Karpas-422 (cell line): ENCODE results near the gene MKLN1. TPM values are rescaled to one million over a fixed set of nuclear protein-coding genes. Genes with fewer than 3 reads are reported as not detected.
"Not testable (repeated sequence)": the region's sequence is repeated elsewhere in the genome, so short reads cannot be mapped to it uniquely, and the experiment has no call there.

Experiments used
- DNase-seq: peaks from one replicate; pipeline ENCODE4 v3.0.0-alpha.2; 2015
- H2AFZ ChIP-seq: fragments of 200-600 bp; sonication (generic); 2 replicates; pipeline ENCODE4 v1.6.1; 2014; ENCODE audit warnings: antibody characterized with exemption, low read length, mixed read lengths
- H3K27ac ChIP-seq: fragments of 200-600 bp; sonication (generic); 2 replicates; pipeline ENCODE4 v1.5.1; 2014; ENCODE audit warnings: mild to moderate bottlenecking, low read length, moderate library complexity
- H3K27me3 ChIP-seq: fragments of 200-600 bp; sonication (generic); 2 replicates; pipeline ENCODE4 v1.6.1; 2014; ENCODE audit warnings: low read length, mixed read lengths
- H3K36me3 ChIP-seq: fragments of 200-600 bp; sonication (generic); 2 replicates; pipeline ENCODE4 v1.6.1; 2014; ENCODE audit warnings: low read length, mixed read lengths; ENCODE audit not compliant: insufficient read depth
- H3K4me1 ChIP-seq: fragments of 200-600 bp; sonication (generic); 2 replicates; pipeline ENCODE4 v1.6.1; 2014; ENCODE audit warnings: mild to moderate bottlenecking, low read length, mixed read lengths
- H3K4me2 ChIP-seq: fragments of 200-600 bp; sonication (generic); 2 replicates; pipeline ENCODE4 v1.6.1; 2014; ENCODE audit warnings: low read length, low read depth, mild to moderate bottlenecking; ENCODE audit not compliant: poor library complexity, severe bottlenecking
- H3K4me3 ChIP-seq: fragments of 200-600 bp; sonication (generic); 2 replicates; pipeline ENCODE4 v1.5.1; 2014; ENCODE audit warnings: mild to moderate bottlenecking, antibody characterized with exemption, low read length, mixed read lengths
- H3K79me2 ChIP-seq: fragments of 200-600 bp; sonication (generic); 2 replicates; pipeline ENCODE4 v1.6.1; 2014; ENCODE audit warnings: mild to moderate bottlenecking, low read length, mixed read lengths
- H3K9ac ChIP-seq: fragments of 200-600 bp; sonication (generic); 2 replicates; pipeline ENCODE4 v1.6.0; 2014; ENCODE audit warnings: low read length
- H3K9me2 ChIP-seq: fragments of 200-600 bp; sonication (generic), shearing (Covaris generic); replicated peaks from 2 replicates; pipeline ENCODE4 v1.6.0; 2014; ENCODE audit warnings: mild to moderate bottlenecking, low read length, moderate library complexity; ENCODE audit not compliant: insufficient read depth
- H3K9me3 ChIP-seq: fragments of 300-700, 200-600 bp; sonication (generic); 2 replicates; pipeline ENCODE4 v1.6.1; 2014; ENCODE audit warnings: low read length, mixed read lengths
- H4K20me1 ChIP-seq: fragments of 200-600 bp; sonication (generic); 2 replicates; pipeline ENCODE4 v1.6.1; 2014; ENCODE audit warnings: mild to moderate bottlenecking, antibody characterized with exemption, low read length, low read depth; ENCODE audit not compliant: insufficient read depth
- total RNA-seq: library from RNA; depleted of rRNA; stranded (reverse); fragments of >200 nt; shearing (Covaris generic); gene quantifications from 2 replicates; pipeline ENCODE4 v1.2.3, GENCODE V29; 2014; ENCODE audit warnings: low replicate concordance

MKLN1 gene
- total RNA-seq, 1 experiment from 2014 or later, result 70.8 TPM

DNA sequence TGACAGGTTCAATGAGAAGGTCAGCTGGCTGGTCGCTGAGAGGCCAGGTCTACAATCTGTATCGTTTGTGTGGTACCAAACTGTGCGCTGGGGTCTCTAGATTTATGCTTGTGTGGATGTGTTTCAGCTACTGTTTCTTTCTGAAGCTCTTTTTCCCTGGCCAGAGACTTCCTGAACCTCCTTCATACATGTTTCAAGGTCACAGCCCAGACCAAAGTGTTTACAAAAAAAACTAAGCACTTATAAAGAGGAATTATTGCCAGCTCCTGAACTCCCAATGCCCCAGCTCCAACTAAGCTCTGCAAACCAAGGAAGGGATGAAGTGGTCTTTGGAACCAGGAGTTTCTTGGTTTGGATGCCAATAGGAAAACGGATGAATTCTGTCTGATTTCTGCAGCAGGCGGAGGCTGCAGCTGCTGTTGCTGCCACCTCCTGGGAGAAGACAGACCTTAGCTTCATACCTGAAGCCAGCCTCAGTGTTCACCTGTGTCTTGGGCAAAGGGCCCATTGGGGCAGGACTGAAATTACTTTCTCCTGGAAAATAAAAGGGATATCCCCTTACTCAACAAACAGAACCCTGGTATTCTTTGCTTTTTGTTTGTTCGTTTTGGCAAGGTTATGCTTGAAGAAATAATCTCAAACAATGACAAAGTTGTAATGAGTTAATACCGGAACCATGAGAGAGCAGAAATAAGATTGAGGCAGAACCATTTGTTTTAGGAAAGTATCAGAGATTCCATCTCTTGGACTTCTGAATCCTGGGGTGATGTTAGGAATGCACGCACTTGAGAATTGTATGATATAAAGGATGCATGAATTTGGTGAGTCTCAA is 24.6 kb upstream of the MKLN1 start:
- no peaks in the 10 kb centered on the region for H4K20me1 ChIP-seq
- no peak for DNase-seq
- no peak overlapping the region for H3K4me2 ChIP-seq
- H3K9ac ChIP-seq, result no peak overlapping the region
- no peaks in the 10 kb centered on the region for H3K27me3 ChIP-seq
- no peaks in the 10 kb centered on the region for H3K79me2 ChIP-seq
- no peaks in the 10 kb centered on the region for H3K36me3 ChIP-seq
- H3K4me1 ChIP-seq, result no peaks in the 10 kb centered on the region
- no peak overlapping the region for H2AFZ ChIP-seq
- H3K9me2 ChIP-seq, result no peaks in the 10 kb centered on the region
- no peak overlapping the region for H3K27ac ChIP-seq
- peaks cover 6% of the 10 kb centered on the region for H3K9me3 ChIP-seq
- H3K4me3 ChIP-seq, result no peak overlapping the region

DNA sequence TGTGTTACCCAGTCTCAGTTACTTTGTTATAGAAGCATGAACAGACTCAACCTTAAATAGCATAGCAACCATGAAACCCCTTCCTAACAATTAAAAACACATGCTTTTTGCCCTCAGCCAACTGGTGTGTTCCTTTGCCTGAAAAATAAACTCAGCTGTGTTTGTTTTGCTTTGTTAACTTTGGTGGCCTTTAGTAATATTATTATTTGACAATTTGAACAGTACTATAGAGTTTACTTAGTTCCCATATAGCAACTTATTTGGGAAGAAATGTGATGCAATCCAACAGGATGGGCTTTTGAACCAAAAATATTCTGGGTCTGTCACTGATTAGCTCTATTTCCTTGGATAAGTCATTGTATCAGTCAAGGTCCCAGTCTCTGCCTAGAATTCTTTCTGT is 22.5 kb upstream of the MKLN1 start:
- DNase-seq, result no peak
- no peaks in the 10 kb centered on the region for H3K4me1 ChIP-seq
- no peak overlapping the region for H3K4me2 ChIP-seq
- no peak overlapping the region for H3K9ac ChIP-seq
- no peak overlapping the region for H2AFZ ChIP-seq
- no peaks in the 10 kb centered on the region for H3K27me3 ChIP-seq
- no peak overlapping the region for H3K27ac ChIP-seq
- no peaks in the 10 kb centered on the region for H3K36me3 ChIP-seq
- H3K79me2 ChIP-seq, result no peaks in the 10 kb centered on the region
- no peaks in the 10 kb centered on the region for H4K20me1 ChIP-seq
- H3K9me3 ChIP-seq, result peaks cover 6% of the 10 kb centered on the region
- no peaks in the 10 kb centered on the region for H3K9me2 ChIP-seq
- H3K4me3 ChIP-seq, result no peak overlapping the region

DNA sequence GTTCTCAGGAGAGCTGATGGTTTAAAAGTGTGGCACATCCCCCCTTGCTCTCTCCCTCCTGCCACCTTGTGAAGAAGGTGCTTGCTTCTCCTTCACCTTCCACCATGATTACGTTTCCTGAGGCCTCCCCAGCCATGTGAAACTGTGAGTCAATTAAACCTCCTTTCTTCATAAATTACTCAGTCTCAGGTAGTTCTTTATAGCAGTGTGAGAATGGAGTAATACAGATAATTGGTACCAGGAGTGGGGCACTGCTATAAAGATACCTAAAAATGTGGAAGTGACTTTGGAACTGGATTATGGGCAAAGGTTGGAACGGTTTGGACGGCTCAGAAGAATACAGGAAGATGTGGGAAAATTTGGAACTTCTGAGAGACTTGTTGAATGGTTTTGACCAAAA is 21.6 kb upstream of the MKLN1 start:
- H4K20me1 ChIP-seq, DNase-seq, H3K9ac ChIP-seq, H3K36me3 ChIP-seq, H3K27ac ChIP-seq, H3K9me2 ChIP-seq, H3K9me3 ChIP-seq, H3K4me3 ChIP-seq, H2AFZ ChIP-seq, H3K27me3 ChIP-seq, H3K4me2 ChIP-seq, H3K79me2 ChIP-seq, H3K4me1 ChIP-seq: not testable (repeated sequence)

DNA sequence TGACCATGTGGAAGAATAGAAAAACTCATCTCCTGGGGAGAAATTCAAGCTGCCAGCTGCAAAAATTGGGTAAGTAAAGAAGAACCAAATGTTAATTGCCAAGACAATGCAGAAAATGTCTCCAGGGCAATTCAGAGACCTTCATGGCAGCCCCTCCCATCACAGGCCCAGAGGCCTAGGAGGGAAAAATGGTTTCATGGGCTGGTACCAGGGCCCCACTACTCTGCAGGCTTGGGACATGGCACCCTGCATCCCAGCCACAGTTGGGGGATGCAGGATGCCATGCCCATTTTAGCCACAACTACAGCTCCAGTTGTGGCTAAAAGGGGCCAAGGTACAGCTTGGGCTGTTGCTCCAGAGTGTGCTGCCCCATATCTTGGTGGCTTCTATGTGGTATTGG is 20.9 kb upstream of the MKLN1 start:
- Histone ChIP-seq H4K20me1 (no peaks in the 10 kb centered on the region), H3K4me3 (no peak overlapping the region), H2AFZ (no peak overlapping the region), H3K27me3 (no peaks in the 10 kb centered on the region), H3K4me2 (no peak overlapping the region), H3K9me2 (no peaks in the 10 kb centered on the region), H3K9ac (no peak overlapping the region), H3K27ac (no peak overlapping the region), H3K4me1 (no peaks in the 10 kb centered on the region), H3K36me3 (no peaks in the 10 kb centered on the region), H3K79me2 (no peaks in the 10 kb centered on the region), H3K9me3 (peaks cover 6% of the 10 kb centered on the region)
- no peak for DNase-seq

DNA sequence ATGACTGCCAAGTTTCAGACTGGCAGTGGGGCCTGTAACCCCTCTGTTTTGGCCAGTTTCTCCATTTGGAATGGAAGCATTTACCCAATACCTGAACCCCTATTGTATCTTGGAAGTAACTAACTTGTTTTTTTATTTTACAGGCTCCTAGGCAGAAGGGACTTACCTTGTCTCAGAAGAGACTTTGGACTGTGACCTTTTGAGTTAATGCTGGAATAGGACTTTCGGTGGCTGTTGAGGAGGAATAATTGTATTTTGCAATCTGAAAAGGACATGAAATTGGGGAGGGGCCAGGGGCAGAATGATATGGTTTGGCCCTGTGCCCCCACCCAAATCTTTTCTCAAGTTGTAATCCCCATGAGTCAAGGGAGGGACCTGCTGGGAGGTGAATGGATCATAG is 20.0 kb upstream of the MKLN1 start:
- no peak for DNase-seq
- no peaks in the 10 kb centered on the region for H4K20me1 ChIP-seq
- no peaks in the 10 kb centered on the region for H3K27me3 ChIP-seq
- H2AFZ ChIP-seq, result no peak overlapping the region
- H3K9me2 ChIP-seq, result no peaks in the 10 kb centered on the region
- H3K4me2 ChIP-seq, result no peak overlapping the region
- no peaks in the 10 kb centered on the region for H3K4me1 ChIP-seq
- H3K36me3 ChIP-seq, result no peaks in the 10 kb centered on the region
- H3K9ac ChIP-seq, result no peak overlapping the region
- no peaks in the 10 kb centered on the region for H3K79me2 ChIP-seq
- no peak overlapping the region for H3K4me3 ChIP-seq
- peaks cover 6% of the 10 kb centered on the region for H3K9me3 ChIP-seq
- no peak overlapping the region for H3K27ac ChIP-seq

DNA sequence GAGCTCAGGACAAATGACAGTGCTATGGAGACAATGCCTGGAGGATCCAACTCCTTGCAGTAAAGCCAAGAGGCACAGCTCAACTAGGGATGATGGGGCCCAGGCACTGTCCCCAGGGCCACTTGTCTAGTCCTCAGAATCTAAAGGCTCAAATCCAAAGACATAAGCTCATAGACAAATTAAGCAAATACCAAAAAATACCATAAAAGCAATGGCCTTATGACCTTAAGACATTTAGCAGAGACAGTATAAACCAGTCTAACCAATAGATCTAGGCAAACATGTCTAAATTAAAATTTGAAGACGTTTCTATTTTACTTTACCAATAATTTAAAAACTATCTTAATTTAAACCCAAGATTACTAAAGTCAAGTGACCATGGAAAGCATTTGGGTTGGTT is 14.8 kb upstream of the MKLN1 start:
- H3K4me2 ChIP-seq, result no peak overlapping the region
- peak; percentile 21 for DNase-seq
- H3K27me3 ChIP-seq, result no peaks in the 10 kb centered on the region
- H2AFZ ChIP-seq, result no peak overlapping the region
- no peak overlapping the region for H3K9ac ChIP-seq
- H4K20me1 ChIP-seq, result no peaks in the 10 kb centered on the region
- H3K4me1 ChIP-seq, result peaks cover 3% of the 10 kb centered on the region
- H3K9me3 ChIP-seq, result peaks cover under 1% of the 10 kb centered on the region
- H3K79me2 ChIP-seq, result no peaks in the 10 kb centered on the region
- H3K9me2 ChIP-seq, result no peaks in the 10 kb centered on the region
- H3K36me3 ChIP-seq, result no peaks in the 10 kb centered on the region
- H3K4me3 ChIP-seq, result no peak overlapping the region
- no peak overlapping the region for H3K27ac ChIP-seq

DNA sequence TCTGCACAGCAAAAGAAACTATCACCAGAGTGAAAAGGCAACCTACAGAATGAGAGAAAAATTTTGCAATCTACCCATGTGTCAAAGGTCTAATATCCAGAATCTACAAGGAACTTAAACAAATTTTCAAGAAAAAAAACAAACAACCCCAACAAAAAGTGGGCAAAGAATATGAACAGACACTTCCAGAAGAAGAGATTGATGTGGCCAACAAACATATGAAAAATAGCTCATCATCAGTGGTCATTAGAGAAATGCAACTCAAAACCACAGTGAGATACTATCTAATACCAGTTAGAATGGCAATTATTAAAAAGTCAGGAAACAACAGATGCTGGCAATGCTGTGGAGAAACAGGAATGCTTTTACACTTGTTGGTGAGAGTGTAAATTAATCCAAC is 7.1 kb upstream of the MKLN1 start:
- no peak overlapping the region for H2AFZ ChIP-seq
- no peaks in the 10 kb centered on the region for H3K9me3 ChIP-seq
- H3K4me3 ChIP-seq, result no peak overlapping the region
- H3K9ac ChIP-seq, result no peak overlapping the region
- H3K79me2 ChIP-seq, result no peaks in the 10 kb centered on the region
- no peak for DNase-seq
- peaks cover 23% of the 10 kb centered on the region for H3K4me1 ChIP-seq
- no peaks in the 10 kb centered on the region for H3K36me3 ChIP-seq
- no peaks in the 10 kb centered on the region for H3K27me3 ChIP-seq
- no peak overlapping the region for H3K4me2 ChIP-seq
- H4K20me1 ChIP-seq, result no peaks in the 10 kb centered on the region
- H3K27ac ChIP-seq, result no peak overlapping the region
- H3K9me2 ChIP-seq, result no peaks in the 10 kb centered on the region

DNA sequence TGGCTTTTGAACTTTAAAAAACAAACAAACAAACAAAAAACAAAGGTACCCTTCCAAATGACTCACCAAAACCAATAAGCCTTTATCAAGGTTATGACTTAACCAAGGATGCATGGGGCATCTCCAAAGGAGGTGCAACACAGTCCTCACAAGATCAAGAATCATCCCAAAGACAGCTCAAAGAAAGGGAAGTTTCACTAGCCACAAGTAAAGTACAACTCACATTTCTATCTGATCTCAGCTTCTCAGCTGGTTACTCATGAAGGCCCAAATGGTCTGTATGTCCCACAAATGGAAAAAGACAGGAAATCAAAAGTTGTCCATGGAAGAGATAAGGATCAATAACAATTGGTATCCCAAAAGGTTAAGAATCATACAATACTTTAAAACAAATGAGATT is 6.0 kb upstream of the MKLN1 start:
- Histone ChIP-seq H3K27me3 (no peaks in the 10 kb centered on the region), H3K4me2 (no peak overlapping the region), H3K79me2 (no peaks in the 10 kb centered on the region), H3K4me3 (no peak overlapping the region), H3K4me1 (peaks cover 24% of the 10 kb centered on the region), H3K9me2 (no peaks in the 10 kb centered on the region), H3K36me3 (no peaks in the 10 kb centered on the region), H2AFZ (no peak overlapping the region), H3K9ac (no peak overlapping the region), H4K20me1 (no peaks in the 10 kb centered on the region), H3K27ac (no peak overlapping the region), H3K9me3 (no peaks in the 10 kb centered on the region)
- no peak for DNase-seq
